SK-N-SH treated with all-trans-retinoic acid at 6 μM for 48 hours (cell line): ENCODE measurements around the gene PSMD12.

Experiments
- ARNTL ChIP-seq: fragments of 450-650 bp; formaldehyde crosslinking; IDR thresholded peaks from 2 replicates; pipeline ENCODE4 v1.5.0; 2020; ENCODE audit warnings: low read depth, mild to moderate bottlenecking, moderate library complexity, borderline replicate concordance
- ESRRG ChIP-seq: fragments of 250-450 bp; sonication (Bioruptor Pico); IDR thresholded peaks from 2 replicates; pipeline ENCODE4 v1.6.1; 2021; ENCODE audit warnings: mild to moderate bottlenecking
- OSR1 ChIP-seq: fragments of 250-450 bp; sonication (Bioruptor Pico); IDR thresholded peaks from 2 replicates; pipeline ENCODE4 v1.8.0; 2022; ENCODE audit warnings: moderate library complexity, mild to moderate bottlenecking, inconsistent platforms
- TF ChIP-seq, protein P1 (sequence below): fragments of 250-450 bp; sonication (Bioruptor Pico); IDR thresholded peaks from 2 replicates; pipeline ENCODE4 v1.8.0; 2021; ENCODE audit warnings: low read depth, mild to moderate bottlenecking, moderate library complexity, borderline replicate concordance

GRCh38 chr17:67403065-67403464 lies 36.7 kb upstream of the PSMD12 start:
- no peak for TF ChIP-seq OSR1 (CRISPR knock-in tag)
- no peak for TF ChIP-seq ARNTL (CRISPR knock-in tag)
- TF ChIP-seq, protein P1, sequence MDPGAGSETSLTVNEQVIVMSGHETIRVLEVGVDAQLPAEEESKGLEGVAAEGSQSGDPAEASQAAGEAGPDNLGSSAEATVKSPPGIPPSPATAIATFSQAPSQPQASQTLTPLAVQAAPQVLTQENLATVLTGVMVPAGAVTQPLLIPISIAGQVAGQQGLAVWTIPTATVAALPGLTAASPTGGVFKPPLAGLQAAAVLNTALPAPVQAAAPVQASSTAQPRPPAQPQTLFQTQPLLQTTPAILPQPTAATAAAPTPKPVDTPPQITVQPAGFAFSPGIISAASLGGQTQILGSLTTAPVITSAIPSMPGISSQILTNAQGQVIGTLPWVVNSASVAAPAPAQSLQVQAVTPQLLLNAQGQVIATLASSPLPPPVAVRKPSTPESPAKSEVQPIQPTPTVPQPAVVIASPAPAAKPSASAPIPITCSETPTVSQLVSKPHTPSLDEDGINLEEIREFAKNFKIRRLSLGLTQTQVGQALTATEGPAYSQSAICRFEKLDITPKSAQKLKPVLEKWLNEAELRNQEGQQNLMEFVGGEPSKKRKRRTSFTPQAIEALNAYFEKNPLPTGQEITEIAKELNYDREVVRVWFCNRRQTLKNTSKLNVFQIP (CRISPR knock-in tag): no peak
- TF ChIP-seq ESRRG (CRISPR knock-in tag): no peak
